Adrenal gland (tissue), 5 donors: ENCODE measurements around the gene FPR1.

Source experiments
- POLR2A ChIP-seq, 2 donors: fragments of 450-650 bp; IDR thresholded peaks; one replicate each; pipeline ENCODE4 v1.6.1; 2017; ENCODE audit warnings: antibody characterized with exemption in 2 of 2, mild to moderate bottlenecking in 2 of 2, moderate library complexity in 1 of 2
- TF ChIP-seq, protein P1 (sequence below), 6 experiments: fragments of 450-650 bp in 4 of 6; fragments of 200-600 bp in 2 of 6; sonication (generic) in 1 of 6; IDR thresholded peaks; 1 replicate in 5 of 6; 2 replicates in 1 of 6; pipeline versions ENCODE4 v1.5.1 to v1.8.0; 2016 to 2021; ENCODE audit warnings: antibody characterized with exemption in 6 of 6, mild to moderate bottlenecking in 2 of 6, moderate library complexity in 1 of 6
- donor health status: DM: no; HTN: no; CAD: no.

DNA sequence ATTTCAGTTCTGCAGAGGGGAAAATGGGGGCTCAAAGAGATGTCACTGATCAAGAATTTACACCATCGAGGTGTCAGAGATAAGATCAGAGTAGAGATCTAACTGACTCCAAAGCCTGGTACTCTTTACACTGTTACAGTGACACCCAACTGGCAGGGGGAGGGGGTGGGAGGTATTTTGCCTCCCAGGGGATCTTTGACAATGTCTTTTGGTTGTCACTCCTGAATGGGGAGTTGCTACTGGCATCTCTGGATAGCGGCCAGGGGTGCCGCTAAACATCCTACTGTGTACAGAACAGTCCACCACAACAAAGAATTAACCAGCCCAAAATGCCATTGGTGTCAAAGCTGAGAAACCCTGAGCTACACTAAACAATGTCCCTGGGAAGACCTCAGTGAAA lies 46.4 kb upstream of the FPR1 start:
- TF ChIP-seq POLR2A (IDR thresholded peaks at IDR 0.05), result no peak
- TF ChIP-seq, protein P1, sequence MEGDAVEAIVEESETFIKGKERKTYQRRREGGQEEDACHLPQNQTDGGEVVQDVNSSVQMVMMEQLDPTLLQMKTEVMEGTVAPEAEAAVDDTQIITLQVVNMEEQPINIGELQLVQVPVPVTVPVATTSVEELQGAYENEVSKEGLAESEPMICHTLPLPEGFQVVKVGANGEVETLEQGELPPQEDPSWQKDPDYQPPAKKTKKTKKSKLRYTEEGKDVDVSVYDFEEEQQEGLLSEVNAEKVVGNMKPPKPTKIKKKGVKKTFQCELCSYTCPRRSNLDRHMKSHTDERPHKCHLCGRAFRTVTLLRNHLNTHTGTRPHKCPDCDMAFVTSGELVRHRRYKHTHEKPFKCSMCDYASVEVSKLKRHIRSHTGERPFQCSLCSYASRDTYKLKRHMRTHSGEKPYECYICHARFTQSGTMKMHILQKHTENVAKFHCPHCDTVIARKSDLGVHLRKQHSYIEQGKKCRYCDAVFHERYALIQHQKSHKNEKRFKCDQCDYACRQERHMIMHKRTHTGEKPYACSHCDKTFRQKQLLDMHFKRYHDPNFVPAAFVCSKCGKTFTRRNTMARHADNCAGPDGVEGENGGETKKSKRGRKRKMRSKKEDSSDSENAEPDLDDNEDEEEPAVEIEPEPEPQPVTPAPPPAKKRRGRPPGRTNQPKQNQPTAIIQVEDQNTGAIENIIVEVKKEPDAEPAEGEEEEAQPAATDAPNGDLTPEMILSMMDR (IDR thresholded peaks at IDR 0.05), result no peak
